NCI-H2196 (cell line): ENCODE data around the gene TMSB10.
A peak's percentile ranks its signal among the peaks of the same experiment; 100 is the strongest.
"Not testable (repeated sequence)": the region's sequence is repeated elsewhere in the genome, so short reads cannot be mapped to it uniquely, and the experiment has no call there.

Experiments used
- DNase-seq: peaks from one replicate; lab custom pipeline; 2025; ENCODE audit not compliant: unreplicated experiment; lab: John Stamatoyannopoulos, UW

Gene TMSB10

GRCh38 chr2:84901593-84902120, 3.8 kb upstream of the TMSB10 start:
- DNase-seq, result no peak

GRCh38 chr2:84902526-84902925, 2.9 kb upstream of the TMSB10 start:
- DNase-seq, result no peak

GRCh38 chr2:84904151-84904550, 1.3 kb upstream of the TMSB10 start:
- no peak for DNase-seq

- DNase-seq, result peak; percentile 13
Observed at GRCh38 chr2:84904717-84905174, 710 bp upstream of the TMSB10 start.

- no peak for DNase-seq
Observed at GRCh38 chr2:84906108-84906899, 848 bp downstream of the TMSB10 start.

GRCh38 chr2:84906900-84907714, 1.7 kb downstream of the TMSB10 start:
- no peak for DNase-seq

- no peak for DNase-seq
Observed at GRCh38 chr2:84908948-84909713, 3.7 kb downstream of the TMSB10 start.

GRCh38 chr2:84911135-84911678, 5.8 kb downstream of the TMSB10 start:
- DNase-seq, result no peak

GRCh38 chr2:84912984-84913383, 7.5 kb downstream of the TMSB10 start:
- no peak for DNase-seq

- no peak for DNase-seq
Observed at GRCh38 chr2:84914334-84914733, 8.9 kb downstream of the TMSB10 start.

- DNase-seq, result not testable (repeated sequence)
Observed at GRCh38 chr2:84915675-84916074, 10.2 kb downstream of the TMSB10 start.

GRCh38 chr2:84917821-84918220, 12.4 kb downstream of the TMSB10 start:
- DNase-seq, result not testable (repeated sequence)

- DNase-seq, result no peak
Observed at GRCh38 chr2:84918430-84918829, 13.0 kb downstream of the TMSB10 start.

GRCh38 chr2:84919885-84920580, 14.6 kb downstream of the TMSB10 start:
- DNase-seq, result no peak

GRCh38 chr2:84923009-84923408, 17.6 kb downstream of the TMSB10 start:
- DNase-seq, result no peak

GRCh38 chr2:84924173-84925106, 19.0 kb downstream of the TMSB10 start:
- DNase-seq, result no peak

- no peak for DNase-seq
Observed at GRCh38 chr2:84925336-84925723, 19.9 kb downstream of the TMSB10 start.

GRCh38 chr2:84925724-84926376, 20.4 kb downstream of the TMSB10 start:
- peak; percentile 79 for DNase-seq

- DNase-seq, result no peak
Observed at GRCh38 chr2:84927275-84927627, 21.8 kb downstream of the TMSB10 start.
